ENCODE data around the gene AKNA. TPM values are rescaled to one million over a fixed set of nuclear protein-coding genes. Genes with fewer than 3 reads are reported as not detected.

Gene AKNA
- total and polyA plus RNA-seq, 2 of the 8 experiments (the other 6 are each of a cell fraction or from before 2014, with no cell fraction given) = 21.0 to 27.4 TPM

DNA sequence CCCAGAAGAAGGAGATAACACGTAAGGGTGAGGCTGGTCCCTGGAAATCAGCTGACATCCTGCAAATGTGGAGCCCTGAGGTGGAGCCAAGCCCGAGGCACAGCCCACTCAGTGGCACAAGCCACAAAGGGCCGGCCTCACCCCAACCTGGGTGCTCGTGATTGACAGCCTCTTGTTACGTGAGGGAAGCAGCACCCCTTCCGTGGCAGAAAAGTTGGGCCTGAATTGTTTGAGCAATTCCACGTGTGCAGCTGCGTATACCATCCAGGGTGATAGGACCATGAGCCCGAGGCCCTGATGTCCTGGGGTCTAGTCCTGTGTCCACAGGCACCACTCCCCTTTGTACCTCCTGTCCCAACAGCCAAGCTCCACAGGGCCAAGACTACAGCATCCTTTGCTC, 53.3 kb downstream of the AKNA start (continued):
- no peak for TF ChIP-seq TAF1 (IDR thresholded peaks at IDR 0.05; ENCODE audit: low read depth, low read length)
- no peak for TF ChIP-seq NANOG (IDR thresholded peaks at IDR 0.05; ENCODE audit: insufficient read depth, low read depth, low read length, poor library complexity, severe bottlenecking)
- no peak for TF ChIP-seq EP300 (IDR thresholded peaks at IDR 0.05; ENCODE audit: borderline replicate concordance in 1 of 2, low read depth in 2 of 2, low read length in 2 of 2)
- no peak for TF ChIP-seq CHD7 (IDR thresholded peaks at IDR 0.05; ENCODE audit: insufficient replicate concordance, low read length)
- no peak for TF ChIP-seq HDAC6 (IDR thresholded peaks at IDR 0.05; ENCODE audit: low read depth, low read length)
- no peak for TF ChIP-seq ATF2 (IDR thresholded peaks at IDR 0.05; ENCODE audit: low read length)
- TF ChIP-seq CHD1 (IDR thresholded peaks at IDR 0.05; ENCODE audit: low read depth, low read length) = no peak
- TF ChIP-seq SIRT6 (IDR thresholded peaks at IDR 0.05; ENCODE audit: low read length) = no peak
- no peak for TF ChIP-seq SAP30 (IDR thresholded peaks at IDR 0.05; ENCODE audit: insufficient read depth, insufficient replicate concordance, low read length)
